BJ (cell line): ENCODE results near the gene SREBF2. TPM values are rescaled to one million over a fixed set of nuclear protein-coding genes. Genes with fewer than 3 reads are reported as not detected.

ENCODE experiments used
- CTCF ChIA-PET: fragments of 350-600 bp; formaldehyde crosslinking; extraction: SDS; loops from one replicate; lab custom pipeline; 2021; ENCODE audit warnings: antibody characterized with exemption, inconsistent platforms; lab: Yijun Ruan, JAX
- POLR2A ChIA-PET: fragments of 300-600 bp; sonication (Branson Sonifier 250); formaldehyde crosslinking; extraction: SDS; loops from one replicate; lab custom pipeline; 2021; ENCODE audit warnings: antibody characterized with exemption; lab: Charles Lee
- DNase-seq: peaks from one replicate; pipeline ENCODE4 v3.0.0-alpha.2; 2011; ENCODE audit warnings: low read depth
- H3K27me3 ChIP-seq: 2 replicates; pipeline ENCODE4 v1.6.0; 2011; ENCODE audit warnings: low read length; ENCODE audit not compliant: control insufficient read depth, insufficient read depth
- H3K36me3 ChIP-seq: 2 replicates; pipeline ENCODE4 v1.5.1; 2011; ENCODE audit warnings: low read length; ENCODE audit not compliant: control insufficient read depth, insufficient read depth
- H3K4me3 ChIP-seq: 2 replicates; pipeline ENCODE4 v1.5.1; 2011; ENCODE audit warnings: low read depth, mild to moderate bottlenecking, control low read depth, low read length
- CTCF ChIP-seq: IDR thresholded peaks from 2 replicates; pipeline ENCODE4 v1.5.1; 2011; ENCODE audit warnings: low read depth, mild to moderate bottlenecking, control low read depth, inconsistent platforms, low read length, moderate library complexity; ENCODE audit not compliant: insufficient read depth
- polyA minus RNA-seq: library from RNA; depleted of rRNA, polyadenylated mRNA; stranded (reverse); fragments of >200 nt; gene quantifications from 2 replicates; pipeline ENCODE4 v1.2.3, GENCODE V29; 2011; rRNA and poly(A)+ RNA removed
- polyA plus RNA-seq: library from polyadenylated mRNA; depleted of rRNA; stranded (reverse); fragments of >200 nt; gene quantifications from 2 replicates; pipeline ENCODE4 v1.2.3, GENCODE V29; 2011; rRNA removed

The SREBF2 gene
- 20.3 and 26.2 TPM in 2 replicates for polyA plus RNA-seq
- polyA minus RNA-seq = 34.0 and 37.8 TPM in 2 replicates

DNA sequence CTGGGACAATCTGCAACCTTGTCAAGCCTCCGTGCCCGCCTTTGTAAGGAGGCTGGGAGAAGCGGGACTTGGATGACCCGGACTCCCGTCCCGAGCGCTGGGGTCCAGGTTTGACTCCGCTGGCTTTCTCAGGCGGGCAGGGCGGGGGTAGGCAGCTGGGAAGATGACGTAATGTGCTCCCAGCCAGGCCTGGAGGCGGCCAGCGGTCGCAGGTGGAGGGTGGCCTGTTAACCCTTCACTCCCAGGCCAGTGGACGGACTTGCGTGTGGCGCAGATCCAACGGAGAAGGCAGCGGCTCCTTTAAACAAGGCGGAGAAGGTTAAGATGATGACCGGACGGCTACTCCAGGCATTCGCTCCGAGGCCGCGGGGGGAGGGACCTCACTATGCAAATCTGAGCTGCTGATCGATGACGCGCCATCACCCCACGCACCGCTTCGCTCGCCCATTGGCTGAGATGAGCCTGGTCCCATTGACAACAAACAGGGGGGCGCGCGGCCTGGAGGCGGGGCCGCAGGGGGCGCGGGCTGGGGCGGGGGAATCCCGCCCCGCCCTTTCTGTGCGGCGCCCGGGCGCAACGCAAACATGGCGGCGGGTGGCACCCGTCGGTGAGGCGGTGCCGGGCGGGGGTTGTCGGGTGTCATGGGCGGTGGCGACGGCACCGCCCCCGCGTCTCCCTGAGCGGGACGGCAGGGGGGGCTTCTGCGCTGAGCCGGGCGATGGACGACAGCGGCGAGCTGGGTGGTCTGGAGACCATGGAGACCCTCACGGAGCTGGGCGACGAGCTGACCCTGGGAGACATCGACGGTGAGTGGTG lies at the start of gene SREBF2:
Gene SREBF2 (plus strand): TSS at position 553 of the 816 bp plus-strand sequence. CDS start 166 bp downstream, at position 719.
- Histone ChIP-seq H3K4me3 (peak within 1 kb of the TSS; percentile 99), H3K36me3 (peaks cover 5% of the 10 kb centered on the region), H3K27me3 (no peaks in the 10 kb centered on the region)
- ChIA-PET CTCF (interaction anchor here (1.0 to 2.7 kb wide), 5 partner anchors 25 to 136 kb away, joined by 3 to 16 read pairs (median 5); partner anchors contain the start of gene CENPM), POLR2A (interaction anchor here (0.7 kb wide), 2 partner anchors 105 to 1021 kb away, joined by 4 to 8 read pairs; no protein-coding TSS in a partner anchor)
- TF ChIP-seq CTCF = no peak
- DNase-seq = peak; percentile 98

GRCh38 chr22:41787331-41787730 lies 45.6 kb upstream of the SREBF2 start:
- Histone ChIP-seq H3K36me3 (no peaks in the 10 kb centered on the region), H3K4me3 (no peak overlapping the region), H3K27me3 (no peaks in the 10 kb centered on the region)
- TF ChIP-seq CTCF = no peak
- ChIA-PET CTCF (interaction anchor here (1.0 to 1.2 kb wide), 3 partner anchors 41 to 90 kb away, joined by 3 to 5 read pairs (median 3); partner anchors contain the start of gene SREBF2), POLR2A (no interaction called here)
- no peak for DNase-seq

DNA sequence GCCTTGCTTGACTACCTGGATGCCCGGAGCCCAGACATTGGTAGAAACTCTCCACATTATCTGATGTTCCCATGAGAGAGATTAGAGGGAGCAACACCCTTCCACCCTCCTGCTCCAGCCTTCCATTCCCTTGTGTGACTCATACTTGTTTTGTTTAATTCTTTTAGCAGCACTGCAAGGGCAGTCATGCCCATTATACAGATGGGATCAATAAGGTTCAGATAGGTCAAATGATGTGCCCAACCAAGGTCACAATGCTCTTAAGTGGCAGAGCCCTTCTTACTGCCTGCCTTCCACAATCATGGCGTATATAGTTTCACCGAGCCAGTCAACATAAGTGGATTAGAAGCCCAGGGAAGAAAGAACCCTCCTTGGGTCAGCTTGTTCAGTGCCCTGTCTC lies 39.0 kb upstream of the SREBF2 start:
- POLR2A ChIA-PET = no interaction called here
- no peaks in the 10 kb centered on the region for H3K27me3 ChIP-seq
- DNase-seq = no peak
- CTCF ChIA-PET = interaction anchor here (1.2 to 1.6 kb wide), 3 partner anchors 10 to 47 kb away, joined by 3 to 7 read pairs (median 4); no protein-coding TSS in a partner anchor
- no peaks in the 10 kb centered on the region for H3K36me3 ChIP-seq
- TF ChIP-seq CTCF = no peak
- no peak overlapping the region for H3K4me3 ChIP-seq

DNA sequence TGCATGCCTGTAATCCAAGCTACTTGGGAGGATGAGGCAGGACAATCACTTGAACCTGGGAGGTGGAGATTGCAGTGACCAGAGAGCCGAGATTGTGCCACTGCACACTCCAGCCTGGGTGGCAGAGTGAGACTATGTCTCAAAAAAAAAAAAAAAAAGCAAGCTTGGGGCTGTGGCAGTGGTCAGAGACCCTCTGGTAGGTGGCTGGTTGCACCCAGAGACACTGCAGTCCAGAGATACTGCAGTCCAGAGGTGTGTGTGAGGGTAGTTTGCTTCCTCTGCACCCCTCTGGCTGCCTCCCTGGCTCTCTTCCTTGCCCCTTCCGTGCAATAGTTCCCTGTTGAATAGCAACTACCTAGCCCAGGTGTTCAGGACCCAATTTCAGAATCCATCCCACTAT lies 34.2 kb upstream of the SREBF2 start:
- no peak for DNase-seq
- no peaks in the 10 kb centered on the region for H3K36me3 ChIP-seq
- H3K4me3 ChIP-seq = no peak overlapping the region
- POLR2A ChIA-PET = interaction anchor here (0.6 kb wide), 1 partner anchor 169 kb away, joined by 3 read pairs; no protein-coding TSS in a partner anchor
- no peaks in the 10 kb centered on the region for H3K27me3 ChIP-seq
- TF ChIP-seq CTCF = no peak
- CTCF ChIA-PET = interaction anchor here (1.4 to 3.3 kb wide), 3 partner anchors 79 to 142 kb away, joined by 3 to 18 read pairs (median 8); no protein-coding TSS in a partner anchor
